ENCODE measurements around the gene ATP9A.
A peak's percentile ranks its signal among the peaks of the same experiment; 100 is the strongest.
"Not testable (repeated sequence)": the region's sequence is repeated elsewhere in the genome, so short reads cannot be mapped to it uniquely, and the experiment has no call there.

Gene ATP9A

DNA sequence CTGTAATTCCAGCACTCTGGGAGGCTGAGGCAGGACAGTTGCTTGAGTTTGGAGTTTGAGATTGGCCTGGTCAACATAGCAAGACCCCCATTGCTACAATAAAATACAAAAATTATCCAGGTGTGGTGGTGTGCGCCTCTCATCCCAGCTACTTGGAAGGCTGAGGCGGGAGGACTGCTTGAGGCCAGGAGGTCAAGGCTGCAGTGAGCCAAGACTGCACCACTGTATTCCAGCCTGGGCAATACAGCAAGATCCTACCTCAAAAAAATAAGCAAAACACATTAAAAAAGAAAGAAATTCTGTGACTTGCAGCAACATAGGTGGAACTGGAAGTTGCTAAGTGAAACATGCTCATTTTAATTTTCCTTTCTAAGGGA lies 119.6 kb downstream of the ATP9A start:
- no peak for DNase-seq

DNA sequence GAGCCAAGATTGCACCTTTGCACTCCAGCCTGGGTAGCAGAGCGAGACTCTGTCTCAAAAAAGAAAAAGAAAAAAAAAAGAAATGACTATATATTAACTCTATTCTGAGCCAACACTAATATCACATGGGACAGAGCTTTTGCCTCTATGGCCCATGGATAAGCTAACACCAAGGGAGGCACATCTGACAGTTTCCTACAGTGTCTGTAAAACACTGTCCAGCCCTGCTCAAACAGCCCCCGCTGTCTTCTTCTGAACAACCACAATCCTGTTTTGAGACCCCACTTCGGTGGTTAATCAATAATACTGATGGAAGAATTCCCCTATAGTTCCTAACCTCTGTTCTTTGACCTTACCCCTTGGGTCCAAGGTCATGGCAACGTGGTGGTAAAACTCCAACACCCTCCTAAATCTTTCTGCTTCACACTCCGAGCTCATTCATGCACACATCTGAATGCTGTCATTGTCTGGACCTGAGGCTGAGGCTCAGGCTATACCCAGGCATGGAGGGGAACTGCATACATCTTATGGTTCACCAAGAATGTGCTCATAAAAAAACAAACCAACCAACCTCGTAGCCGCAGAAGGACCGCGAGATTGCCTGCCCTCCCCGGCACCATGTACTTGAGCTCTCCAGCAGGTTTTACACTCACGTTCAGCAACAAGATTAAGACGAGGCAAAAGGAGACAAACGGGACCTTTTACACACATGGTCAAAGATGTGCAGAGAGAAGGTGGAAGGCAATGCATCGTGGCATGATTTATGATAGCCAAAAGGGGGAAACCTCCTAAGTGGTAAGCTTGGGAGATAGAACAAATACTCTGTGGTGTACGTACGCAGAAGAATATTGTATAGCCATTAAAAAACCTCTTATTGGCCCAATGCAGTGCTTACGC lies 120.3 kb downstream of the ATP9A start:
- DNase-seq = no peak

DNA sequence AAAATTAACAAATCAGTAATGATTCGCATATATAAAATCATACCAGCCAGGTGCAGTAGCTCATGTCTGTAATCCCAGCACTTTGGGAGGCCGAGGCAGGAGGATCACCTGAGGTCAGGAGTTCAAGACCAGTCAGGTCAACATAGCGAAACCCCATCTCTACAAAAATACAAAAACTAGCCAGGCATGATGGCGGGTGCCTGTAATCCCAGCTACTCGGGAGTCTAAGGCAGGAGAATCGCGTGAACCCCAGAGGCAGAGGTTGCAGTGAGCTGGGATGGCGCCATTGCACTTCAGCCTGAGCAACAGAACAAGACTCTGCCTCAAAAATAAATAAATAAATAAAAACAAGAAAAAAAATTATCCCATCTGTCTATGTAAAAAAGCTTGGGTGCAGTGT lies 124.4 kb downstream of the ATP9A start:
- not testable (repeated sequence) for DNase-seq

DNA sequence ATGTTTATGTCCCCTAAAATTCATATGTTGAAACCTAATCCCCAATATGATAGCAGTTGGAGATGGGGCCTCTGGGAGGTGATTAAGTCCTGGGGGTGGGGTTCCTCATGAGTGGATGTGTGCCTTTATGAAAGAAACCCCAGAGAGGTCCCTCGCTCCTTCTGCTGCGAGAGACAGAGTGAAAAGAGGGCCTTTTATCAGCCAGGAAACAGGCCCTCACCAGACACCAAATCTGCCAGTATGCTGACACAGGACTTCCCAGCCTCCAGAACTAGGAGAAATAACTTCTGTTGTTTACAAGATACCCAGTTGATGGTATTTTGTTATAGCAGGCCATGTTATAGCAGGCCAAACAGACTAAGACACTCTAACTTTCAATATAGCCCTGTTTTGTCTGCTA lies 124.8 kb downstream of the ATP9A start:
- no peak for DNase-seq

DNA sequence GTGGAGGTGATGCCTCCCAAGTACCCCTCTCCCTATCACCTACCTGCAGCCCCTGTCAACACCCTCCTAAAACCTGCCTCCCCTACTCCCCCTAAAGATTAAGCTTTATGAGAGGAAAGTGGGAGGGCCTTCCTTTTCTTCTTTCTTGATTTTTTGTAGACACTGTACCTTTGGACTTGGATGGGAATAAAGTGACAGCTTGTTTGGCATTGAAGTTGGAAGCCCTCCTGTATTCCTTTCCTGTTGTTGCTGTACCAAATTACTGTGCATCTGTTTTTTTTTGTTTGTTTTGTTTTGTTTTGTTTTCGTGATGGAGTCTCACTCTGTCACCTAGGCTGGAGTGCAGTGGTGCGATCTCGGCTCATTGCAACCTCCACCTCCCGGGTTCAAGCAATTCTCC lies 126.3 kb downstream of the ATP9A start:
- DNase-seq = no peak

DNA sequence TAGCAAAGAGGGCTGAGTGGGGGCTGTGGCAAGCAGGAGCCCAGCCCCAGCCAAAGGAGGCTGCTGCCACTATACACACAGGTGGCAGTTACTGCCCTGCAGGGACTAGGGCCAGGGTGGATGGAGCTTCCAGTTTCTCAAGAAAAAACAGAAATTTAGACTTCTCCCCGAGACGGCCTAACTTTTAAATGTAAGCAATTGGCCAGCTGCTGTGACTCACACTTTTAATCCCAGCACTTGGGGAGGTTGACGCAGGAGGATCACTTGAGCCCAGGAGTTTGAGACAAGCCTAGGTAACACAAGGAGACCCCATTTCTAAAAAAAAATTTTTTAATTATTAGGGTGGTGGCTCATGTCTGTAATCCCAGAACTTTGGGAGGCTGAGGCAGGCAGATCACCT lies 127.4 kb downstream of the ATP9A start:
- DNase-seq = no peak

DNA sequence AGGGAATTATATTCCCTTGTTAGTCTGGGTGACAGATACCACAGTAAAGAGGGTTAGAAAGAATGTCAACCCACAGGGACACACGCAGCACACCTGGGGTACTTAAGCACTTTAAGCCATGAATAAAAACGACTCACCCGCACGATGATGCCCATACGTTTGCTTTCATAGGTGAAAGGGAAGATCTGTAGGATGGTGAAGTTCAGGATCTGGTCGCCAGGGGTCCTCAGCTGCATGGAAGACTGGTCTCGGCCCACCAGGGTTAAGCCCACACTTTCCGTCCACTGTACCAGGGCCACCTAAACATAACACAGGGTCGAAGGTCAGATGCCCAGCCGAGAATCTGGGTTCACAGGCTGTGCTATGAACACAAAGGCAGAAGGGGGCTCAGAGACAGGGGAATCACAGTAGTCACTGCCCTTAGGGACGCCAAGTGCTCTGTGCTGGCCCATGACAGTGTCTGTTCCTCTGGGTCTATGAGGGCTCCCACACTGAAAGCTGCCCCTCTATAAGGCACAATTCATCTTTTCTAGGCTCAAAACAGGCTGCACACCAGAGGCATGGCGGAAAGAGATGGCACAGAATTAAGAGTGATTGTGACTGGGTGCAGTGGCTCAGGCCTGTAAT lies 128.9 kb downstream of the ATP9A start:
- DNase-seq = peak; percentile 70

DNA sequence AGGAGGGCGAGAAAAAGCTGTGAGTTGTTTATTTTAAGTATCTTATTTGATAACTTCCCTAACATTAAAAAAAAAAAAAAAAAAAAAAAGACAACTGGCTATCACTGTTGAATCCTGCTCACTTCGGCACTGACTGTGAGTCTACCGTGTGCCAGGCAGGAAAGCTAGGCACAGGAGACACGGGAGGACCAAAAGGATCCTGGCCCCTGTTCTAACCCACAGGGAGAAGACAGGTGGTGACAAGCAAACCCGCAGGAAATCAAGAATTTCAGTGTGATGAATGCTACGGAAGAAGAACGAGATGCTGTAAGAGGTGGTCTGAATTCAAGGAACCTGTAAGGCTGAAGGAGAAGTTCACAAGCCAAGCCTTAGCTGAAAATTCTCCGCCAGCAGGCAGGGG lies 130.9 kb downstream of the ATP9A start:
- DNase-seq = no peak

DNA sequence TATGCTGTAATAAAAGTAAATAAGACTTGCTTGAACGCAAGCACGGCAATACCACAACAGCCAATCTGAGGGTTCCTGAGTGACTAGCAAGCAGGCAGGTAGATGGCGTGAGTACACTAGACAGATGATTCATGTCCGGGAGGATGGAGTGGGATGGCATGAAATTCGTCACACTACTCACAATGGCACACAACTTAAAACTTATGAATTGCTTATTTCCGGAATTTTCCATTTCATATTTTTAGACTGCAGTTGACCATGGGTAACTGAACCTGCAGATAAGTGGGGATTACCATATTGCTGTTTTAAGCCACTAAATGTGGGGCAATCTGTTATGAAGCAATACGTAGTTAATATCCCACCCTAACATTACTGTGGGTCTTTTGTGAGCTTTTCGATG lies 132.1 kb downstream of the ATP9A start:
- peak; percentile 66 for DNase-seq

DNA sequence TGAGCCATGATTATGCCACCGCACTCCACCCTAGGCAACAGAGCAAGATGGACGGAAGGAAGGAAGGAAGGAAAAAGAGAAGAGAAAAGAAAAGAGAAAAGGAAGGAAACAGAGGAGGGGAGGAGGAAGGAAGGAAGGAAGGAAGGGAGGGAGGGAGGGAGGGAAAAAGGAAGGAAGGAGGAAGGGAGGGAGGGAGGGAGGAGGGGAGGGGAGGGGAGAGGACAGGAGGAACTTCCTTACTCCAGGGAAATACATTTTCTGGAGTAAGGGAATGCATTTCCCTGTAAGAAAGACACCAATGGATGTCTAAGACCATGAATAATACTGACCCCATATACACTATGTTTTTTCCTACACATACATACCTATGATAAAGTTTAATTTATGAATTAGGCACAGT lies 132.5 kb downstream of the ATP9A start:
- no peak for DNase-seq

DNA sequence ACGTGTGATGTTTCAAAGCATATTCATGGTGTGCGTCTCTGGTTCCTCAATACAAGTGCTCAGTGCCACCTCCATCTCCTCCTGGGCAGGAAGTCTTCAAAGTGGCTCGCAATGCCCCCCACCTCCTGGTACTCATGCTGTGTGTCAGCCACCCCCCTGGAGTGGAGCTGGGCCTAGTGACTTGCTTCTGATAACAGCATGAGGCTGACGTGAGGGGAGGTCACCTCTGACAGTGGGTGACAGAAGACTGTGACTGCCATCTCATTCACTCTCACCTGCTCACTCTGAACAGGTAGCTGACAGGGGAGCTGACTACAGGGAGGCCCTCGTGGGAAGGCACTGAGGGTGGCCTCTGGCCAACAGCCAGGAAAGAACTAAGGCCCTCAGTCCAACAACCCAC lies 133.3 kb downstream of the ATP9A start:
- DNase-seq = no peak

DNA sequence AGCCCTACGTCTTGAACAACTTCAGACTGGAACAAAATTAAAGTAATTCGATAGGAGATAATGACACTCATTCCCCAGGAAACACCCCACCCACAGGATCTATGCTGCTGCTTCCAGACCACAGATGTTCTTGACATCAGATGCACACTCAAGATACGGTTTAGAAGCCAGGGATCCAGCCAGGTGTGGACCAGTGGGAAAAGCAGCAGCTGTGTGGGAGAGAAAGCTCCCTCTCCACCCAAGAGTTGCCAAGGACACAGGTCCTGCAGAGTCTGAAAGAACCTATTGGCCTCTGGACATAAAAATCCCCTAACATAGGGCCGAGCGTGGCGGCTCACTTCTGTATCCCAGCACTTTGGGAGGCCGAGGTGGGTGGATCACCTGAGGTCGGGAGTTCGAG lies 133.9 kb downstream of the ATP9A start:
- DNase-seq = peak; percentile 17

DNA sequence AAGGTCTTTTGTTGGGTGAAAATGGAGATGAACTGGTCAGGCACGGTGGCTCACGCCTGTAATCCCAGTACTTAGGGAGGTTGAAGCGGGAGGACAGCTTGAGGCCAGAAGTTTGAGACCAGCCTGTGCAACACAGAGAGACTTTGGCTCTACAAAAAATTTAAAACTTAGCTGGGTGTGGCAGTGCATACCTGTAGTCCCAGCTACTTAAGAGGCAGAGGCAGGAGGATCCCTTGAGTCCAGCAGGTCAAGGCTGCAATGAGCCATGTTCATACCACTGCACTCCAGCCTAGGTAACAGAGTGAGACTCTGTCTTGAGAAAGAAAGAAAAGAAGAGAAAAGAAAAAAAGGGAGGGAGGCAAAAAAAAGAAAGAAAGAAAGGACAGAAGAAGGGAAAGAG lies 134.8 kb downstream of the ATP9A start:
- DNase-seq = no peak

DNA sequence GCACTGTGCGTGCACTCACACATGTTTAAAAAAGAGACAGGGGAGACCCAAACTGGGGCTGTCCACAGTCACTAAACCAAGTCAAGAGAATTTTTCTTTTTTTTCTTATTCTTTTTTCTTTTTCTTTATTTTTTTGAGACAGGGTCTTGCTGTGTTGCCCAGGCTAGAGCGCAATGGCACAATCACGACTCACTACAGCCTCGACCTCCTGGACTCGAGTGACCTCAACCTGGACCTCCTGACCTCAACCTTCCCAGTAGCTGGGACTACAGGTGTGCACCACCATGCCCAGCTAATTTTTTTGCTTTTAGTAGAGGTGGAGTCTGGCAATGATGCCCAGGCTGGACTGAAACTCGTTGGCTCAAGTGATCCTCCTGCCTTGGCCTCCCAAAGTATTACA lies 136.2 kb downstream of the ATP9A start:
- no peak for DNase-seq

DNA sequence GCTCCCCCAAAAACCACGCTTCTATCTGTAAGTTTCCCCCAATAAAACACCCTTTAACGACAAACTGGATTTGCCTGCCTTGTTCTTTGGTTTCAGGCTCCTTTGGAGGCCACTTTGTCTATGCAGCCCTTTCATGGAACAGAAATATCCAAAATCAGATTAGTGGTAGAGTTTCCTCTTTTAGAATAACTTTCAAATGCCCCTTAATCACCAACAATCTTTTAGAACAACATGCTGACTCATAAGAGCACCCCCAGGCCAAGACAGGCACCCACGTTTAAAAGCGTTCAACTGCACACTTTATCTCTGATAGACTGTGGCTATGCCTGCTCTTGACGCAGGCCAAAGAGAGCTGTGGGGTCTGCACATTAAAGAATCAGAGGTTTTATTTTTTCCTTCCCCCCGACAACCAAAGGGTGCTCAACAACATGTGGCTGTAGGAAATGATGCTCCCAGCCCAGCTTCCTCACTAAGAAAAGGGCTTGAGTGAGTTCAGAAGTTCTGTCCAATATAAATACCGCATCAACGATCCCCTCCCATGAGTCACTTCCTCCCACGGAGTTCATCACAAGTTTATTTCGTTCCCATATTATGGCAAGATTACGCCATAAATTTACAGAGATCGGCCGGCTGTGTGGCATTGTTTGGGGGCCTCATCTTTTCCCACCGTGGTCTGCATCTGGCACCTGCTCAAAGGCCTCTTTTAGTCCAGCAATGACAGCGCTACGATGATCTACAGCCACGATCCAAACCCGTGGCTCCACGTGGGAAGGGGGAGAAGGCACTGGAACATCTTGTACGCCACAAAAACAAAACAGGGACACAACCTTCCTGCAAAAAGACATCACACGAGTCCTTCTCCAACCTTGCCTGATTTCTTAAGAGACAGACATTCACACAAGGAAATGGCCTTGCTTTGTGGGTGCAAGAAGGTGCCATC lies 136.9 kb downstream of the ATP9A start:
- DNase-seq = peak; percentile 59

DNA sequence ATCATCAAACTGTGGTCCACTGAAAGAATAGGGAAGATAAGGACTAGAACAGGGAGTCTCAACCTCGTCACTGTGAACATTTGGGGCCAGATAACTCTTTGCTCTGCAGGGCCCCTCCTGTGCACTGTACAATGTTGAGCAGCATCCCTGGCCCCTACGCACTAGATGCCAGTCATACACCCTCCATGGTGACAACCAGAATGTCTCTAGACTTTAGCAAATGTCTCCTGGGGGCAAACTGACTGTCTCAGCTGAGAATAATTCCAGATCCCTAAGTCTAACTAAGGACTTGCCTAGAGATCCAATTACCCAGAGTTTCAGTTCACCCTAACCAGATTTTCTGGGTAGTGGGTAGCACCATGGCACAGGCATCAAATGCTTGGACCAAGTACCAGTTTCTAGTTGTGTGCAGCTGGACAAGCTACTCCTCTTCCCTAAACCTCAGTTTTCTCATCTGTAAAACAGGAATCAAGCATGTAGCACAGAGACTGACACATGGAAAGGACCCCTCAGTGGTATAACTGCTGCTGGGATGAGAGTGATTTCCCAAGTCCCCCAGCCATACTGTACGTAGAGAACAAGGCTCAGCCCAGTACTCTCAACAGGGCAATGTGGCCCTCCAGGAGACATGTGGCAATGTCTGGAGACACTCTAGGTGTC lies 138.7 kb downstream of the ATP9A start:
- DNase-seq = no peak

DNA sequence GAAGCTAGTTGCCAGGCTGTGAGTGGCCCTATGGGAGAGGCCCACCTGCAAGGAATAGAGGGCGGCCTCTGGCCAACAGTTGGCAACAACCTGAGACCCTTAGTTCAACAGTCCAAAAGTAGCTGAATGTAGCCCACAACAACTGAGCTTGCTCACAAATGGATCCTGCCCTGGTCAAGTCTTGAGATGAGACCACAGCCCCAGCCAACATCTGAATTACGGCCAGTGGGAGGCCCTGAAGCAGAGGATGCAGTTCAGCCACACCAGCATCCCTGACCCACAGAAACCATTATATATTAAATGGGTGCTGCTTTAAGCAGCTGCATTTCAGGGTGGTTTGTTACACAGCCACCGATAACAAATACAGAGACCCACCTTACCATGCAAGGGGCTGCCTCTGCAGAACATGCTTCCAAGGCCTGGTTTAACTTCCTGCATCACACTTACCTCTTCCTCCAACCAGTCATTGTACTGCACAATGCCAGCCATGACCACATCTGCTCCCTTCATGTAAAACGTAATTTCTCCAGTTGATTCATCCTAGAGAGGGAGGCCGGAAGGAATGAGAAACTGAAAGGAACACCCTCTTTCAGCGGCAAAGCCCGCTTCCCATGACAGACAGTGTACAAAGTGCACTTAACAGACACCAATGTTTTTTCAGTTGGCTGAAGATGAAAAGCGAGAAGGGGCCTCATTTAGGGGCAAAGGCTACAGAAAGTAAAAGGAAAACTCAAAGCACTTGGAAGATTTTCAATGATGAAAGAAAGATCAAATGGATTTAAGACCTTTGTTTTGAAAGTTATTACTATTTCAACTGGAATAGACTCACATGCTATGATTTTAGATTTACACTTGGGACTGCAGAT lies 139.4 kb downstream of the ATP9A start:
- peak; percentile 33 for DNase-seq

DNA sequence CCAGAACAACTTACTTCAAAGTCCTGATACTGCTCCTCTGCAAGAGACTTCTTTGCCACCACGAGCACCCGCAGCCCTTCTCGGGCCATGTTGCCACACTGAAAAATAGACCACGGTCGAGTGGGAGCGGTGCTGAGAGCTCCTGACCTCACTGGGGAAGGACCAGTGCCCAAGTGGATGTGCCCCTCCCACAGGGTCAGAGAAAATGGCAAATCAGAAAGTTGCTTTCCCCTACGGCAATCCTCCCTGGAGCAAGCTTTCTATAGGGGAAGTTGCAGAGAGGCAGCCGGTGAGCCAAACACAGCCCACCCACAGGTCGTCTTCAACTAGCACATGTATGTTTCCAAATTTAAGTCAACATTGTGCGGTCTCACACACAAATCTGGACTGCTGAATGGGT lies 140.6 kb downstream of the ATP9A start:
- no peak for DNase-seq

DNA sequence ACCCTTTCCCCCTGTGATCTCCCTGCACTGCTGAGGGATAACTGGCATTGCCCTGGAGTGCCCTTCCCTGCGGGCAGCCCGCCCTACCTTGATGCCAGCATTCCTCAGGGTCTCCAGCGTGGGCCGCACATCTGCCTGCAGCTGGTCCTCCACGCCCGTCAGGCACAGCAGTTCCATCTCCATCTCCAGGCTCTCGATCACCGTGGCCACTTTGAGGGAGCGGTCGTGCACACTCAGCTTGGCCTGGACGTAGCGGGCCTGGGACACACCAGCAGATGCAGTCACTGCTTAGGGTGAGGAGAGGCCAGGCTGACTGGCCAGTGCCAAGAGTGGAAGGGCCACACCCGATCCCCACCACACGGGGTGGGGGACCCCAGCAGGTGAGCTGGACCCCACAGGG lies 143.1 kb downstream of the ATP9A start:
- DNase-seq = no peak

DNA sequence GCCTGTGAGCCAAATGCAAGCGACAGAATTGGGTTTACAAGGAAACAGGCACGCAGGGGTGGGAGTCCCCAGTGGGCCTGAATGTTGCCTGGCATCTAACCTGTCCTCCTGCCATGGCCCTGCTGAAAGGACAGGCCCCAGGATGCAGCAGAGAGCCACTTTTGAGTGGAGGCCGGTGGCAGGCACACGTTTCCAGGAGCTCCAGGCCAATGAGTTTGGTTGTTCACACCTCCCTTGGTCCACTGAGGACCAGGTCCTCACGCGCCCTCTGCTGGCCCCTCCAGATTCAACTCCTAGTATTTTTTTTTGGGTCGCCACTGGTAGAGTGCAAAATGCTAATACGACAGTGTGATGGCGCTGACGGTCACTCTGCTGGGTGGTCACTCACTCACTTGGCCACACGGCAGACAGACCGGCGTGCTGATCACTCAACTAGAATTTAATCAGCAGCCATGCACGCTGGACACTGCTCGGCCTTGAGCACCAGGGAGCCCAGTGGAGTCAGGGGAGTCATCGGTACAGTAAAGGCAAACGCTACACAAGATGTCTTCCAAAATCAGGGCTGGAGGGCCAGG lies 143.9 kb downstream of the ATP9A start:
- peak; percentile 74 for DNase-seq

DNA sequence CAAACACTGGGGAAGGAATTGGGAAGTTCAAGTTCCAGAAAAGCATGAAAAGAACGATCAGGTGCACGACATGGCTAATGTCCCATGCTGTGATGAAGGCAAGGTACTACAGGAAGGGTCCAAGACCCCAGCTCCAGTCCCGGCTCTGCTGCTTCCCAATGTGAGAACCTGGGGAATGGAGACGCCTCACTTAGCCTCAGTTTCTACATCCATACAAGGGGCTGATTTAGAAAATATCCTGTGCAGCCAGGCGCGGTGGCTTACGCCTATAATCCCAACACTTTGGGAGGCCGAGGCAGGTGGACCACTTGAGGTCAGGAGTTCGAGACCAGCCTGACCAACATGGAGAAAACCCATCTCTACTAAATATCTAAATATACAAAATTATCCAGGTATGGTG lies 144.9 kb downstream of the ATP9A start:
- no peak for DNase-seq
